Measurements from ENCODE around the gene FRAS1. TPM values are rescaled to one million over a fixed set of nuclear protein-coding genes. Genes with fewer than 3 reads are reported as not detected.

The FRAS1 gene
- total RNA-seq, 2 experiments from 2014 or later, result 0.05 to 0.22 TPM

DNA sequence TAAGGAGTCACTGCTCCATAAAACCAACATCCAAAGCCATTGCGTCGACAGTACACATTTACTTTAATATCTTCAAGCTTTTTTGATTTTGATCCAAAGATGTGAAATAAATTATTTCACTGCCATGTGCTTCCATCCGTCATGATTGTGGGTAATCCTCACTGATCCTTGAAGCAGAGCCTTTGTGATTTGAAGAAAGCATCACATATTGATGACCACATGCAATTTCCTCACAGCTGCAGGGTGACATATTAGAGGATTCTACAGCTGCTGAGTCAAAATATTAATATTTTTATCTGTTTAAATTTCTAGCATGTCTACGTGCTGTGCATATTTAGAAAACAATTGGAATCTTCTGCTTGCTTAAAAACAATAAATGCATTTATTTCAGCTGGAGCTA is 297.7 kb downstream of the FRAS1 start:
- no peak for ATAC-seq
- Mint-ChIP-seq H3K9me3 (no peaks in the 10 kb centered on the region), H3K4me3 (no peak overlapping the region), H3K4me1 (ENCODE audit: low read depth) (no peaks in the 10 kb centered on the region), H3K36me3 (ENCODE audit: low read depth) (no peaks in the 10 kb centered on the region), H3K27me3 (peaks cover 7% of the 10 kb centered on the region), H3K27ac (no peak overlapping the region)
- intact Hi-C loops (cut with micrococcal nuclease), result no loop called here
- no peak for DNase-seq
- CTCF ChIA-PET, result interaction anchor here (1.0 kb wide), 1 partner anchor 8 kb away, joined by 3 read pairs; no protein-coding TSS in a partner anchor
- POLR2A ChIA-PET, result no interaction called here
- TF ChIP-seq, protein P1, sequence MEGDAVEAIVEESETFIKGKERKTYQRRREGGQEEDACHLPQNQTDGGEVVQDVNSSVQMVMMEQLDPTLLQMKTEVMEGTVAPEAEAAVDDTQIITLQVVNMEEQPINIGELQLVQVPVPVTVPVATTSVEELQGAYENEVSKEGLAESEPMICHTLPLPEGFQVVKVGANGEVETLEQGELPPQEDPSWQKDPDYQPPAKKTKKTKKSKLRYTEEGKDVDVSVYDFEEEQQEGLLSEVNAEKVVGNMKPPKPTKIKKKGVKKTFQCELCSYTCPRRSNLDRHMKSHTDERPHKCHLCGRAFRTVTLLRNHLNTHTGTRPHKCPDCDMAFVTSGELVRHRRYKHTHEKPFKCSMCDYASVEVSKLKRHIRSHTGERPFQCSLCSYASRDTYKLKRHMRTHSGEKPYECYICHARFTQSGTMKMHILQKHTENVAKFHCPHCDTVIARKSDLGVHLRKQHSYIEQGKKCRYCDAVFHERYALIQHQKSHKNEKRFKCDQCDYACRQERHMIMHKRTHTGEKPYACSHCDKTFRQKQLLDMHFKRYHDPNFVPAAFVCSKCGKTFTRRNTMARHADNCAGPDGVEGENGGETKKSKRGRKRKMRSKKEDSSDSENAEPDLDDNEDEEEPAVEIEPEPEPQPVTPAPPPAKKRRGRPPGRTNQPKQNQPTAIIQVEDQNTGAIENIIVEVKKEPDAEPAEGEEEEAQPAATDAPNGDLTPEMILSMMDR (IDR thresholded peaks at IDR 0.05), result no peak

- no peaks in the 10 kb centered on the region for H3K4me1 Mint-ChIP-seq (ENCODE audit: low read depth)
- intact Hi-C loops (cut with micrococcal nuclease), result no loop called here
- no peaks in the 10 kb centered on the region for H3K9me3 Mint-ChIP-seq
- DNase-seq, result no peak
- no peak overlapping the region for H3K4me3 Mint-ChIP-seq
- H3K36me3 Mint-ChIP-seq (ENCODE audit: low read depth), result no peaks in the 10 kb centered on the region
- no peak overlapping the region for H3K27ac Mint-ChIP-seq
- TF ChIP-seq, protein P1 (IDR thresholded peaks at IDR 0.05), result no peak
- H3K27me3 Mint-ChIP-seq, result peaks cover 7% of the 10 kb centered on the region
- CTCF ChIA-PET, result no interaction called here
- no peak for ATAC-seq
- POLR2A ChIA-PET, result no interaction called here
Measured at GRCh38 chr4:78355306-78355705, 298.2 kb downstream of the FRAS1 start.

DNA sequence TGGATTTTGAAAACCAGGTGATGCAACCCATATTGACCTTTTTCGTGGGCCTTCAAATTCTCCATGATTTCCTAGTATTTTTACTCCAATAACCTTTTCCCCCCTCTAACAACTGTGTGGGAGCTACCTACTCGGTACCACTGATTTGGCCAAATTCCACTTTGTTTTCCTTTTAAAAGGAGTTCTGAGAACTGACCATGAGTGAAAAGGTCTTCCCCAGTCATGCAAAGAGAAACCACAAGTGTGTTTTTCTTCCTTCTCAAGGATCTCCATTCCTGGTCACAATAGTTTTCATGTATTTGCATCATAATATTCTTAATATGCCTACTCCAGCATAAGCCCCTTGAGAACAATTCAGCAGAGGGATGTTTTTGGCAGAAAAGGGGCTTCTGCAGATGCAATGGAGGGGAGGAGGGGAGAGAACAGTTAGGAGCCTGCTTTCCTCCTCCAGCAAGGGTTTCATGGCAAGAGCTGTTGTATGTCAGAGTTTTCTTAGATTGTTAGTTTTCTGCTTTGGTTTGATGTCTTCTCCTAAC is 299.2 kb downstream of the FRAS1 start:
- TF ChIP-seq, protein P1 (IDR thresholded peaks at IDR 0.05), result no peak
- intact Hi-C loops (cut with micrococcal nuclease), result no loop called here
- DNase-seq, result no peak
- ATAC-seq, result no peak
- no peaks in the 10 kb centered on the region for H3K9me3 Mint-ChIP-seq
- H3K36me3 Mint-ChIP-seq (ENCODE audit: low read depth), result no peaks in the 10 kb centered on the region
- ChIA-PET POLR2A (no interaction called here), CTCF (no interaction called here)
- peaks cover 7% of the 10 kb centered on the region for H3K27me3 Mint-ChIP-seq
- H3K4me1 Mint-ChIP-seq (ENCODE audit: low read depth), result no peaks in the 10 kb centered on the region
- H3K27ac Mint-ChIP-seq, result no peak overlapping the region
- H3K4me3 Mint-ChIP-seq, result no peak overlapping the region

- Mint-ChIP-seq H3K4me3 (no peak overlapping the region), H3K27me3 (peaks cover 7% of the 10 kb centered on the region), H3K4me1 (ENCODE audit: low read depth) (no peaks in the 10 kb centered on the region), H3K27ac (no peak overlapping the region), H3K36me3 (ENCODE audit: low read depth) (no peaks in the 10 kb centered on the region), H3K9me3 (no peaks in the 10 kb centered on the region)
- TF ChIP-seq, protein P1 (IDR thresholded peaks at IDR 0.05), result no peak
- ChIA-PET CTCF (no interaction called here), POLR2A (no interaction called here)
- intact Hi-C loops (cut with micrococcal nuclease), result no loop called here
- no peak for ATAC-seq
- DNase-seq, result no peak
Measured at GRCh38 chr4:78357122-78357521, 300.0 kb downstream of the FRAS1 start.

DNA sequence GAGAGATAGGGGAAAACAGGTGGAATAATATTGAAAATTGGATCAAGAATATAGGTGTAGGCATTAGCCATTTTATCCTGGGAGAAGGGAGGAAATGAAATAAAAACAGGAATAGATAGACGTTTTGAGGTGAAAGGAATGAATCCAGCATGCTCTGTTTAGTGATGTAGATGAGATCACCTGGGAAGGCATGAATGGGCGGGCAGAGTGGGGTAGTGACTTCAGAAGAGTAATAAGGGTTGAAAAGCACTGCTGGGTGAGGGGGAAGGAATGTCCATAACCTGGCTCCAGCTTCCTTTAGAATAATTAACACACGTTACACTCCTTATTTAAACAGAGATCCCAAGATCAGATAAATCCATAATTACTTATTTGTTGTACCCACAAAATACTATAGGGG is 303.3 kb downstream of the FRAS1 start:
- Mint-ChIP-seq H3K27ac (no peak overlapping the region), H3K27me3 (peaks cover 10% of the 10 kb centered on the region), H3K9me3 (no peaks in the 10 kb centered on the region), H3K4me3 (no peak overlapping the region), H3K4me1 (ENCODE audit: low read depth) (no peaks in the 10 kb centered on the region), H3K36me3 (ENCODE audit: low read depth) (no peaks in the 10 kb centered on the region)
- POLR2A ChIA-PET, result no interaction called here
- CTCF ChIA-PET, result no interaction called here
- TF ChIP-seq, protein P1 (IDR thresholded peaks at IDR 0.05), result no peak
- no peak for DNase-seq
- intact Hi-C loops (cut with micrococcal nuclease), result no loop called here
- ATAC-seq, result no peak

All from activated CD8-positive, alpha-beta T cell treated with anti-CD3 and anti-CD28 coated beads for 36 hours (primary cell).